Measurements from ENCODE around the gene SLC13A2. TPM values are rescaled to one million over a fixed set of nuclear protein-coding genes. Genes with fewer than 3 reads are reported as not detected.

The SLC13A2 gene
- total and polyA plus RNA-seq, 4 experiments from 2014 or later, result not detected

- Mint-ChIP-seq H3K4me1 (no peaks in the 10 kb centered on the region), H3K4me3 (no peak overlapping the region), H3K27me3 (no peaks in the 10 kb centered on the region), H3K36me3 (no peaks in the 10 kb centered on the region), H3K27ac (no peak overlapping the region), H3K9me3 (no peaks in the 10 kb centered on the region)
- H3K27ac ChIP-seq (ENCODE audit: low read depth, low read length), result no peak overlapping the region
- no peak for DNase-seq
- intact Hi-C loops (cut with micrococcal nuclease), result no loop called here
- no peaks in the 10 kb centered on the region for H3K9me3 ChIP-seq (ENCODE audit: control insufficient read depth in 1 of 2, low read length in 2 of 2)
- no peaks in the 10 kb centered on the region for H3K4me1 ChIP-seq (ENCODE audit: insufficient read depth, low read length)
- no peaks in the 10 kb centered on the region for H3K36me3 ChIP-seq (ENCODE audit: insufficient read depth, low read length)
- ChIA-PET POLR2A (ENCODE audit: partially characterized antibody) (no interaction called here), CTCF (ENCODE audit: partially characterized antibody) (no interaction called here)
- H3K27me3 ChIP-seq (ENCODE audit: insufficient read depth, low read length), result no peaks in the 10 kb centered on the region
- H3K4me3 ChIP-seq (ENCODE audit: low read length in 2 of 2), result no peak overlapping the region
Observed at GRCh38 chr17:28524476-28525424, 51.3 kb downstream of the SLC13A2 start.

- Histone ChIP-seq H3K9me3 (ENCODE audit: control insufficient read depth in 1 of 2, low read length in 2 of 2) (no peaks in the 10 kb centered on the region), H3K4me1 (ENCODE audit: insufficient read depth, low read length) (no peaks in the 10 kb centered on the region), H3K36me3 (ENCODE audit: insufficient read depth, low read length) (no peaks in the 10 kb centered on the region), H3K4me3 (ENCODE audit: low read length in 2 of 2) (no peak overlapping the region), H3K27ac (ENCODE audit: low read depth, low read length) (no peak overlapping the region), H3K27me3 (ENCODE audit: insufficient read depth, low read length) (no peaks in the 10 kb centered on the region)
- Mint-ChIP-seq H3K9me3 (no peaks in the 10 kb centered on the region), H3K27ac (no peak overlapping the region), H3K4me1 (no peaks in the 10 kb centered on the region), H3K27me3 (peaks cover 0 to 1% of the 10 kb centered on the region in 2 donors), H3K4me3 (no peak overlapping the region), H3K36me3 (no peaks in the 10 kb centered on the region)
- intact Hi-C loops (cut with micrococcal nuclease), result no loop called here
- ChIA-PET CTCF (ENCODE audit: partially characterized antibody) (no interaction called here), POLR2A (ENCODE audit: partially characterized antibody) (no interaction called here)
- no peak for DNase-seq
Observed at GRCh38 chr17:28526381-28526780, 52.9 kb downstream of the SLC13A2 start.

- Histone ChIP-seq H3K4me1 (ENCODE audit: insufficient read depth, low read length) (no peaks in the 10 kb centered on the region), H3K4me3 (ENCODE audit: low read length in 2 of 2) (no peak overlapping the region), H3K27ac (ENCODE audit: low read depth, low read length) (no peak overlapping the region), H3K27me3 (ENCODE audit: insufficient read depth, low read length) (no peaks in the 10 kb centered on the region), H3K36me3 (ENCODE audit: insufficient read depth, low read length) (no peaks in the 10 kb centered on the region), H3K9me3 (ENCODE audit: control insufficient read depth in 1 of 2, low read length in 2 of 2) (no peaks in the 10 kb centered on the region)
- Mint-ChIP-seq H3K27me3 (peaks cover 0 to 1% of the 10 kb centered on the region in 2 donors), H3K4me3 (no peak overlapping the region), H3K27ac (peak overlapping the region in 2 of 7 donors; percentile 21 to 77), H3K9me3 (no peaks in the 10 kb centered on the region), H3K4me1 (no peaks in the 10 kb centered on the region), H3K36me3 (no peaks in the 10 kb centered on the region)
- ChIA-PET POLR2A (ENCODE audit: partially characterized antibody) (no interaction called here), CTCF (ENCODE audit: partially characterized antibody) (no interaction called here)
- no peak for DNase-seq
- intact Hi-C loops (cut with micrococcal nuclease), result no loop called here
Observed at GRCh38 chr17:28527181-28527681, 53.8 kb downstream of the SLC13A2 start.

- no peaks in the 10 kb centered on the region for H3K36me3 ChIP-seq (ENCODE audit: insufficient read depth, low read length)
- no peaks in the 10 kb centered on the region for H3K4me1 Mint-ChIP-seq
- H3K36me3 Mint-ChIP-seq, result no peaks in the 10 kb centered on the region
- no peak overlapping the region for H3K4me3 ChIP-seq (ENCODE audit: low read length in 2 of 2)
- POLR2A ChIA-PET (ENCODE audit: partially characterized antibody), result no interaction called here
- peaks cover 0 to 1% of the 10 kb centered on the region in 2 donors for H3K27me3 Mint-ChIP-seq
- H3K4me1 ChIP-seq (ENCODE audit: insufficient read depth, low read length), result no peaks in the 10 kb centered on the region
- DNase-seq, result no peak
- H3K27ac ChIP-seq (ENCODE audit: low read depth, low read length), result no peak overlapping the region
- no peaks in the 10 kb centered on the region for H3K27me3 ChIP-seq (ENCODE audit: insufficient read depth, low read length)
- no peaks in the 10 kb centered on the region for H3K9me3 ChIP-seq (ENCODE audit: control insufficient read depth in 1 of 2, low read length in 2 of 2)
- no peak overlapping the region for H3K4me3 Mint-ChIP-seq
- no peak overlapping the region for H3K27ac Mint-ChIP-seq
- H3K9me3 Mint-ChIP-seq, result no peaks in the 10 kb centered on the region
- intact Hi-C loops (cut with micrococcal nuclease), result no loop called here
- CTCF ChIA-PET (ENCODE audit: partially characterized antibody), result no interaction called here
Observed at GRCh38 chr17:28527859-28528258, 54.4 kb downstream of the SLC13A2 start.

GRCh38 chr17:28528327-28529012 is 55.0 kb downstream of the SLC13A2 start:
- Mint-ChIP-seq H3K27me3 (peaks cover 1 to 2% of the 10 kb centered on the region in 2 donors), H3K4me3 (no peak overlapping the region), H3K4me1 (no peaks in the 10 kb centered on the region), H3K27ac (no peak overlapping the region), H3K36me3 (no peaks in the 10 kb centered on the region), H3K9me3 (no peaks in the 10 kb centered on the region)
- ChIA-PET CTCF (ENCODE audit: partially characterized antibody) (no interaction called here), POLR2A (ENCODE audit: partially characterized antibody) (no interaction called here)
- H3K9me3 ChIP-seq (ENCODE audit: control insufficient read depth in 1 of 2, low read length in 2 of 2), result no peaks in the 10 kb centered on the region
- H3K4me3 ChIP-seq (ENCODE audit: low read length in 2 of 2), result no peak overlapping the region
- no peaks in the 10 kb centered on the region for H3K4me1 ChIP-seq (ENCODE audit: insufficient read depth, low read length)
- H3K27ac ChIP-seq (ENCODE audit: low read depth, low read length), result no peak overlapping the region
- intact Hi-C loops (cut with micrococcal nuclease), result no loop called here
- no peaks in the 10 kb centered on the region for H3K36me3 ChIP-seq (ENCODE audit: insufficient read depth, low read length)
- H3K27me3 ChIP-seq (ENCODE audit: insufficient read depth, low read length), result no peaks in the 10 kb centered on the region
- no peak for DNase-seq

- no peak overlapping the region for H3K27ac Mint-ChIP-seq
- no peaks in the 10 kb centered on the region for H3K36me3 Mint-ChIP-seq
- H3K4me1 Mint-ChIP-seq, result no peaks in the 10 kb centered on the region
- Histone ChIP-seq H3K4me3 (ENCODE audit: low read length in 2 of 2) (no peak overlapping the region), H3K4me1 (ENCODE audit: insufficient read depth, low read length) (no peaks in the 10 kb centered on the region), H3K27me3 (ENCODE audit: insufficient read depth, low read length) (no peaks in the 10 kb centered on the region), H3K9me3 (ENCODE audit: control insufficient read depth in 1 of 2, low read length in 2 of 2) (no peaks in the 10 kb centered on the region), H3K27ac (ENCODE audit: low read depth, low read length) (no peak overlapping the region), H3K36me3 (ENCODE audit: insufficient read depth, low read length) (no peaks in the 10 kb centered on the region)
- ChIA-PET POLR2A (ENCODE audit: partially characterized antibody) (no interaction called here), CTCF (ENCODE audit: partially characterized antibody) (no interaction called here)
- intact Hi-C loops (cut with micrococcal nuclease), result no loop called here
- H3K4me3 Mint-ChIP-seq, result no peak overlapping the region
- H3K9me3 Mint-ChIP-seq, result no peaks in the 10 kb centered on the region
- no peak for DNase-seq
- H3K27me3 Mint-ChIP-seq, result peaks cover 1 to 3% of the 10 kb centered on the region in 2 donors
Observed at GRCh38 chr17:28529013-28529400, 55.6 kb downstream of the SLC13A2 start.

GRCh38 chr17:28530250-28530649 is 56.8 kb downstream of the SLC13A2 start:
- ChIA-PET CTCF (ENCODE audit: partially characterized antibody) (no interaction called here), POLR2A (ENCODE audit: partially characterized antibody) (no interaction called here)
- H3K36me3 Mint-ChIP-seq, result no peaks in the 10 kb centered on the region
- Histone ChIP-seq H3K27ac (ENCODE audit: low read depth, low read length) (no peak overlapping the region), H3K36me3 (ENCODE audit: insufficient read depth, low read length) (no peaks in the 10 kb centered on the region), H3K4me3 (ENCODE audit: low read length in 2 of 2) (no peak overlapping the region), H3K4me1 (ENCODE audit: insufficient read depth, low read length) (no peaks in the 10 kb centered on the region), H3K9me3 (ENCODE audit: control insufficient read depth in 1 of 2, low read length in 2 of 2) (no peaks in the 10 kb centered on the region), H3K27me3 (ENCODE audit: insufficient read depth, low read length) (no peaks in the 10 kb centered on the region)
- no peaks in the 10 kb centered on the region for H3K9me3 Mint-ChIP-seq
- DNase-seq, result no peak
- H3K27ac Mint-ChIP-seq, result no peak overlapping the region
- peaks cover 1 to 3% of the 10 kb centered on the region in 2 donors for H3K27me3 Mint-ChIP-seq
- H3K4me1 Mint-ChIP-seq, result no peaks in the 10 kb centered on the region
- no peak overlapping the region for H3K4me3 Mint-ChIP-seq
- intact Hi-C loops (cut with micrococcal nuclease), result no loop called here
